ENCODE data around the gene MBNL1. TPM values are rescaled to one million over a fixed set of nuclear protein-coding genes. Genes with fewer than 3 reads are reported as not detected.

MBNL1 gene
- total and polyA plus RNA-seq, 2 of the 13 experiments (the other 11 are each of a cell fraction or from before 2014, with no cell fraction given) = 27.1 to 55.4 TPM

- Histone ChIP-seq H2AFZ (ENCODE audit: low read length) (no peak overlapping the region), H3K36me3 (replicated peaks in 1 of 2; ENCODE audit: control insufficient read depth in 1 of 2, insufficient read depth in 2 of 2, low read length in 2 of 2) (peaks cover 0 to 4% of the 10 kb centered on the region in 2 experiments; a peak in 2 of 5 replicates), H4K20me1 (ENCODE audit: insufficient read depth, low read length) (no peaks in the 10 kb centered on the region), H3K9me3 (ENCODE audit: low read length) (no peaks in the 10 kb centered on the region), H3K4me1 (ENCODE audit: insufficient read depth, low read length) (peaks cover 16% of the 10 kb centered on the region), H3K27me3 (ENCODE audit: control insufficient read depth in 1 of 2, insufficient read depth in 2 of 2, low read length in 2 of 2) (no peaks in the 10 kb centered on the region), H3K4me3 (replicated peaks in 1 of 3; ENCODE audit: insufficient read depth in 1 of 3, low read depth in 2 of 3, low read length in 3 of 3) (no peak overlapping the region), H3K9ac (ENCODE audit: insufficient read depth, low read depth, low read length) (no peak overlapping the region), H3K27ac (ENCODE audit: extremely low read length, insufficient read depth, low read length) (no peak overlapping the region), H3K4me2 (ENCODE audit: low read depth, low read length) (no peak overlapping the region), H3K79me2 (ENCODE audit: insufficient read depth, low read length) (peaks cover 59% of the 10 kb centered on the region)
- intact Hi-C loops (cut with micrococcal nuclease; ENCODE audit: unreplicated experiment) (no loop called here), in situ Hi-C loops (cut with HindIII; ENCODE audit: extremely low pct_ligation_motif_present, low pct_unique_long_range_greater_than_20kb) (no loop called here)
- TF ChIP-seq KAT8 (CRISPR knock-in tag; IDR thresholded peaks at IDR 0.05) (no peak), ZNF12 (CRISPR knock-in tag; IDR thresholded peaks at IDR 0.05) (peak; percentile 97)
- no TSS peak for BruUV-seq (replicated peaks)
- no peak for FAIRE-seq
- ChIA-PET POLR2A (no interaction called here), CTCF (ENCODE audit: low intra/inter-chr PET ratio, low total read pairs) (no interaction called here)
- no peak for ATAC-seq
- 88% methylated on average over 6 of the region's 6 CpGs for WGBS (ENCODE audit: low lambda C conversion rate)
- DNase-seq (ENCODE audit: low spot score) = no peak
Measured at GRCh38 chr3:152315623-152316022, 46.9 kb downstream of the MBNL1 start.

GRCh38 chr3:152316318-152316717 is 47.6 kb downstream of the MBNL1 start:
- 100% methylated on average over 1 of the region's 1 CpG for WGBS (ENCODE audit: low lambda C conversion rate)
- Histone ChIP-seq H3K4me3 (replicated peaks in 1 of 3; ENCODE audit: insufficient read depth in 1 of 3, low read depth in 2 of 3, low read length in 3 of 3) (no peak overlapping the region), H2AFZ (ENCODE audit: low read length) (no peak overlapping the region), H3K4me2 (ENCODE audit: low read depth, low read length) (no peak overlapping the region), H3K36me3 (replicated peaks in 1 of 2; ENCODE audit: control insufficient read depth in 1 of 2, insufficient read depth in 2 of 2, low read length in 2 of 2) (peaks cover 0 to 4% of the 10 kb centered on the region in 2 experiments; a peak in 2 of 5 replicates), H4K20me1 (ENCODE audit: insufficient read depth, low read length) (no peaks in the 10 kb centered on the region), H3K27me3 (ENCODE audit: control insufficient read depth in 1 of 2, insufficient read depth in 2 of 2, low read length in 2 of 2) (no peaks in the 10 kb centered on the region), H3K9me3 (ENCODE audit: low read length) (no peaks in the 10 kb centered on the region), H3K27ac (ENCODE audit: extremely low read length, insufficient read depth, low read length) (no peak overlapping the region), H3K79me2 (ENCODE audit: insufficient read depth, low read length) (peaks cover 65% of the 10 kb centered on the region), H3K4me1 (ENCODE audit: insufficient read depth, low read length) (peaks cover 22% of the 10 kb centered on the region), H3K9ac (ENCODE audit: insufficient read depth, low read depth, low read length) (no peak overlapping the region)
- no peak for DNase-seq (ENCODE audit: low spot score)
- FAIRE-seq = no peak
- intact Hi-C loops (cut with micrococcal nuclease; ENCODE audit: unreplicated experiment) = no loop called here
- in situ Hi-C loops (cut with HindIII; ENCODE audit: extremely low pct_ligation_motif_present, low pct_unique_long_range_greater_than_20kb) = no loop called here
- POLR2A ChIA-PET = no interaction called here
- no peak for ATAC-seq
- CTCF ChIA-PET (ENCODE audit: low intra/inter-chr PET ratio, low total read pairs) = no interaction called here
- no TSS peak for BruUV-seq (replicated peaks)
- TF ChIP-seq LBX2 (CRISPR knock-in tag; IDR thresholded peaks at IDR 0.05; ENCODE audit: borderline replicate concordance) = no peak
- no peak for TF ChIP-seq SIN3B (IDR thresholded peaks at IDR 0.05; ENCODE audit: low read length)
- TF ChIP-seq ATF2 (CRISPR knock-in tag; IDR thresholded peaks at IDR 0.05) = no peak
- no peak for TF ChIP-seq REPIN1 (CRISPR knock-in tag; IDR thresholded peaks at IDR 0.05; ENCODE audit: borderline replicate concordance, low read depth)
- no peak for TF ChIP-seq ZNF30 (CRISPR knock-in tag; IDR thresholded peaks at IDR 0.05)
- TF ChIP-seq PPARG (CRISPR knock-in tag; conservative IDR thresholded peaks at IDR 0.05) = no peak
